A549 treated with DMSO at 1 μM for 4 hours (cell line): Measurements from ENCODE around the gene PHF14. TPM values are rescaled to one million over a fixed set of nuclear protein-coding genes. Genes with fewer than 3 reads are reported as not detected.

Experiments
- total RNA-seq: library from RNA; stranded (reverse); fragments of 200-300 nt; extraction: Qiagen RNA extraction; gene quantifications from 5 replicates; pipeline ENCODE4 v1.2.3, GENCODE V29; 2022; ENCODE audit warnings: low read depth

The PHF14 gene, protein sequence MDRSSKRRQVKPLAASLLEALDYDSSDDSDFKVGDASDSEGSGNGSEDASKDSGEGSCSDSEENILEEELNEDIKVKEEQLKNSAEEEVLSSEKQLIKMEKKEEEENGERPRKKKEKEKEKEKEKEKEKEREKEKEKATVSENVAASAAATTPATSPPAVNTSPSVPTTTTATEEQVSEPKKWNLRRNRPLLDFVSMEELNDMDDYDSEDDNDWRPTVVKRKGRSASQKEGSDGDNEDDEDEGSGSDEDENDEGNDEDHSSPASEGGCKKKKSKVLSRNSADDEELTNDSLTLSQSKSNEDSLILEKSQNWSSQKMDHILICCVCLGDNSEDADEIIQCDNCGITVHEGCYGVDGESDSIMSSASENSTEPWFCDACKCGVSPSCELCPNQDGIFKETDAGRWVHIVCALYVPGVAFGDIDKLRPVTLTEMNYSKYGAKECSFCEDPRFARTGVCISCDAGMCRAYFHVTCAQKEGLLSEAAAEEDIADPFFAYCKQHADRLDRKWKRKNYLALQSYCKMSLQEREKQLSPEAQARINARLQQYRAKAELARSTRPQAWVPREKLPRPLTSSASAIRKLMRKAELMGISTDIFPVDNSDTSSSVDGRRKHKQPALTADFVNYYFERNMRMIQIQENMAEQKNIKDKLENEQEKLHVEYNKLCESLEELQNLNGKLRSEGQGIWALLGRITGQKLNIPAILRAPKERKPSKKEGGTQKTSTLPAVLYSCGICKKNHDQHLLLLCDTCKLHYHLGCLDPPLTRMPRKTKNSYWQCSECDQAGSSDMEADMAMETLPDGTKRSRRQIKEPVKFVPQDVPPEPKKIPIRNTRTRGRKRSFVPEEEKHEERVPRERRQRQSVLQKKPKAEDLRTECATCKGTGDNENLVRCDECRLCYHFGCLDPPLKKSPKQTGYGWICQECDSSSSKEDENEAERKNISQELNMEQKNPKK
- total RNA-seq = 18.5 to 27.9 TPM (median 24.0 TPM) in 5 replicates

DNA sequence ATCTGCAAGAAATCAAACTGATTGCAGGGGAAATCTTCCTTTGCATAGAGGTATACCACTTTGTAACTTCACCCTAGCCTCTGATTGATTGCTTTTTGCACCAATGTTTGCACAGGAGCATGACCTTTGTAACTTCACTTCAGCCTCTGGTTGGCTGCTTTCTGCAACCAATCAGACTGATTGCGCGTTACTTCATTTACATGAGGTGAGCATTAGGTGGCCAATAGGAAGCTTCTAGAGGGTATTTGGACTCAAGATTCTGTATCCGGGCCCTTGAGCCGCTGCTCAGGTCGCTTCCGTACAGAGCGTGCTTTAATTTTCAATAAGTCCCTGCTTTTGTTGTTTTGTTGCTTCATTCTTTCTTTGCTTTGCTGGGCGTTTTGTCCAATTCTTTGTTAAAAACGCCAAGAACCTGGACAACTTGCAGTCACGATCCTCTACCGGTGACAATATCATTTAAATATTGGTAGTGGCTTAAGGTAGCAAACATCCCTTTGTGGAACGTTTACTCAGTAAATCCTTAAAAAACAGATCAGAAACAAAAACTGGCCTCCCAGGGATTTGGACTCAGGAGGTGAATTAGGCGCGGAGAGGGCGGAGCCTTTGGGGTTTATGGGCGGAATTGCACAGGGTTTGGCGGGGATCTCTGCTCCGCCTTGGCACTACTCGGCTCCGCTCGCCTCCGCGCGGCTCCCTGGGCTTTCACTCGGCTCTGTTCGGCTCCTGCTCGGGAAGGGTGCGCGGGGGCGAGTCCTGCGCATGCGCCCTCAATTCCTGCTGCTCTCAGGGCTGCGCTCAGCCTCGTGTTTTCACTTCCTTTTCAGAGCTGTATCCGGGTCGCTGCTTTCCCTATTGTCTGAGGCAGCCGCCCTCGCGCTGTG is at the start of gene PHF14:
TSS of gene PHF14 (plus strand) at position 812 of the 881 bp plus-strand sequence. CDS start 452 bp downstream, outside the sequence.

